ENCODE results near the gene POLL. TPM values are rescaled to one million over a fixed set of nuclear protein-coding genes. Genes with fewer than 3 reads are reported as not detected.

The POLL gene
- total and polyA plus RNA-seq, 10 of the 15 experiments (the other 5 are each of a cell fraction or from before 2014, with no cell fraction given): 1.5 to 25.4 (median 13.8) TPM

- Histone ChIP-seq H3K4me2 (ENCODE audit: control insufficient read depth, insufficient read depth) (no peak overlapping the region), H3K27me3 (replicated peaks in 1 of 2; ENCODE audit: control insufficient read depth in 2 of 2, insufficient read depth in 2 of 2, low read length in 1 of 2) (peaks cover 0 to 4% of the 10 kb centered on the region in 2 experiments; a peak in 1 of 4 replicates), H3K36me3 (ENCODE audit: control insufficient read depth in 2 of 2, insufficient read depth in 2 of 2, low read length in 1 of 2) (no peaks in the 10 kb centered on the region), H3K4me1 (ENCODE audit: control insufficient read depth, insufficient read depth, low read length) (peaks cover 5% of the 10 kb centered on the region; the same call in 1 of the 2 replicates), H4K20me1 (ENCODE audit: control insufficient read depth, insufficient read depth) (no peaks in the 10 kb centered on the region), H2AFZ (ENCODE audit: control insufficient read depth, low read depth, low read length) (no peak overlapping the region), H3K9me3 (replicated peaks; ENCODE audit: control insufficient read depth, insufficient read depth, low read length) (no peaks in the 10 kb centered on the region), H3K27ac (ENCODE audit: control insufficient read depth, insufficient read depth) (no peak overlapping the region), H3K4me3 (no peak overlapping the region), H3K79me2 (ENCODE audit: control insufficient read depth, insufficient read depth, low read length) (no peaks in the 10 kb centered on the region), H3K9ac (ENCODE audit: control insufficient read depth, insufficient read depth, low read length) (no peak overlapping the region)
- SMC1A ChIA-PET (ENCODE audit: uncharacterized antibody, unreplicated experiment): interaction anchor here (0.8 to 3.3 kb wide), 6 partner anchors 12 to 355 kb away, joined by 3 to 14 read pairs (median 4); no protein-coding TSS in a partner anchor
- CTCF ChIA-PET: interaction anchor here (1.1 to 1.3 kb wide), 4 partner anchors 13 to 407 kb away, joined by 3 to 5 read pairs (median 4); no protein-coding TSS in a partner anchor
- TF ChIP-seq BACH1 (IDR thresholded peaks at IDR 0.05; ENCODE audit: borderline replicate concordance): no peak
- TF ChIP-seq KDM1A (IDR thresholded peaks at IDR 0.05; ENCODE audit: borderline replicate concordance): no peak
- no peak for TF ChIP-seq ELK1 (IDR thresholded peaks at IDR 0.05; ENCODE audit: low read depth, low read length)
- TF ChIP-seq NBN (IDR thresholded peaks at IDR 0.05): no peak
- TF ChIP-seq BCL11A (IDR thresholded peaks at IDR 0.05; ENCODE audit: low read depth, low read length): no peak
- TF ChIP-seq ZZZ3 (IDR thresholded peaks at IDR 0.05; ENCODE audit: control insufficient read depth, insufficient read length, low read depth): no peak
- no peak for TF ChIP-seq CUX1 (IDR thresholded peaks at IDR 0.05; ENCODE audit: insufficient replicate concordance, low read depth, low read length)
- no peak for TF ChIP-seq REST (IDR thresholded peaks at IDR 0.05; ENCODE audit: low read depth, low read length)
- no peak for TF ChIP-seq JUNB (IDR thresholded peaks at IDR 0.05)
- TF ChIP-seq ATF2 (IDR thresholded peaks at IDR 0.05; ENCODE audit: low read length): no peak
- ATAC-seq: no peak
- POLR2A ChIA-PET: no interaction called here
- in situ Hi-C loops (cut with MboI) (no loop called here), intact Hi-C loops (cut with micrococcal nuclease; ENCODE audit: unreplicated experiment) (loop anchor here (5.0 kb wide), 1 partner anchor 406 kb away; no protein-coding TSS in a partner anchor)
- RAD21 ChIA-PET (ENCODE audit: unreplicated experiment): no interaction called here
- BruUV-seq (replicated peaks): no TSS peak
- no peak for FAIRE-seq
- WGBS (ENCODE audit: insufficient coverage, insufficient replicate concordance, low lambda C conversion rate, missing lambda C conversion rate): 84% methylated on average over 17 of the region's 17 CpGs
- DNase-seq (ENCODE audit: low read depth, low spot score): no peak
These were observed 19.9 kb downstream of the POLL start for GRCh38 chr10:101568054-101568745.

All from GM12878 (cell line).